HepG2 (cell line): ENCODE data around the gene PDE4D. TPM values are rescaled to one million over a fixed set of nuclear protein-coding genes. Genes with fewer than 3 reads are reported as not detected.

ENCODE experiments used
- ATAC-seq: fragments of 200-7000 bp; cut with Tn5 transposase; 3 replicates; pipeline ENCODE4 v1.9.1; 2020; ENCODE audit warnings: mild to moderate bottlenecking, moderate library complexity
- BruUV-seq: library from RNA; stranded (reverse); fragments of 400-500 nt; replicated peaks from 2 replicates; lab custom pipeline; 2021; lab: Mats Ljungman, UMichigan
- CTCF ChIA-PET: fragments of 300-600 bp; formaldehyde crosslinking; extraction: SDS; loops from one replicate; lab custom pipeline; 2021; ENCODE audit warnings: low total read pairs, inconsistent platforms, low intra/inter-chr PET ratio; lab: Yijun Ruan, JAX
- POLR2A ChIA-PET: fragments of 350-600 bp; sonication (Branson Sonifier 250); formaldehyde crosslinking; loops from one replicate; lab custom pipeline; 2020; ENCODE audit warnings: antibody characterized with exemption, inconsistent platforms; lab: Yijun Ruan, JAX
- DNase-seq: peaks from one replicate; pipeline ENCODE4 v3.0.0-alpha.2; 2015; ENCODE audit warnings: low spot score
- FAIRE-seq: peaks from 3 replicates; lab custom pipeline; 2011; peaks lifted over from hg19 to GRCh38; lab: Jason Lieb, UNC
- H2AFZ ChIP-seq: one replicate; pipeline ENCODE4 v1.6.1; 2011; ENCODE audit warnings: low read length, inconsistent platforms
- H3K27ac ChIP-seq: fragments of 300-600 bp; 3 replicates; pipeline ENCODE4 v1.8.0; 2011; ENCODE audit warnings: mixed run types, mild to moderate bottlenecking, mixed read lengths, low read length, inconsistent platforms; ENCODE audit not compliant: insufficient read depth; ENCODE audit errors: extremely low read length
- H3K27me3 ChIP-seq, 2 experiments: fragments of 200-600 bp in 1 of 2; 2 replicates in 1 of 2; 3 replicates in 1 of 2; pipeline versions ENCODE4 v1.6.0 to v1.8.0; 2011; ENCODE audit warnings: low read length in 2 of 2, mild to moderate bottlenecking in 2 of 2, moderate library complexity in 2 of 2, inconsistent platforms in 1 of 2; ENCODE audit not compliant: insufficient read depth in 2 of 2, control insufficient read depth in 1 of 2
- H3K36me3 ChIP-seq, 2 experiments: fragments of 200-600 bp in 1 of 2; replicated peaks in 1 of 2; 2 replicates in 1 of 2; 3 replicates in 1 of 2; pipeline versions ENCODE4 v1.5.1 to v1.8.0; 2011; ENCODE audit warnings: low read length in 2 of 2, inconsistent platforms in 1 of 2; ENCODE audit not compliant: insufficient read depth in 2 of 2, control insufficient read depth in 1 of 2
- H3K4me1 ChIP-seq: 2 replicates; pipeline ENCODE4 v1.5.1; 2012; ENCODE audit warnings: low read length, inconsistent platforms; ENCODE audit not compliant: insufficient read depth
- H3K4me2 ChIP-seq: 2 replicates; pipeline ENCODE4 v1.6.0; 2011; ENCODE audit warnings: low read depth, low read length, inconsistent platforms
- H3K4me3 ChIP-seq, 3 experiments: fragments of 200-600 bp in 1 of 3; sonication (generic), shearing (Covaris generic) in 1 of 3; replicated peaks in 1 of 3; 2 replicates each; pipeline ENCODE4 v1.5.1; 2011 to 2016; ENCODE audit warnings: low read length in 3 of 3, inconsistent platforms in 2 of 3, low read depth in 2 of 3, mild to moderate bottlenecking in 2 of 3, control low read depth in 1 of 3, mixed read lengths in 1 of 3; ENCODE audit not compliant: insufficient read depth in 1 of 3
- H3K79me2 ChIP-seq: one replicate; pipeline ENCODE4 v1.6.1; 2011; ENCODE audit warnings: low read length, inconsistent platforms; ENCODE audit not compliant: insufficient read depth
- H3K9ac ChIP-seq: 2 replicates; pipeline ENCODE4 v1.6.0; 2011; ENCODE audit warnings: mild to moderate bottlenecking, low read depth, low read length, inconsistent platforms; ENCODE audit not compliant: insufficient read depth
- H3K9me3 ChIP-seq: 2 replicates; pipeline ENCODE4 v1.5.1; 2012; ENCODE audit warnings: mild to moderate bottlenecking, low read length
- H4K20me1 ChIP-seq: 2 replicates; pipeline ENCODE4 v1.6.0; 2011; ENCODE audit warnings: inconsistent platforms, mild to moderate bottlenecking, low read length, moderate library complexity; ENCODE audit not compliant: insufficient read depth
- DPF2 ChIP-seq: sonication (generic); formaldehyde crosslinking; IDR thresholded peaks from 2 replicates; pipeline ENCODE4 v1.4.0; 2020; ENCODE audit warnings: mild to moderate bottlenecking, low read depth, missing genetic modification reagents, borderline replicate concordance
- HDAC2 ChIP-seq: sonication (generic); formaldehyde crosslinking; IDR thresholded peaks from 2 replicates; pipeline ENCODE4 v1.4.0; 2020; ENCODE audit warnings: missing genetic modification reagents
- NR2F6 ChIP-seq, 2 experiments: IDR thresholded peaks; 2 replicates each; pipeline ENCODE4 v1.6.1; 2016; ENCODE audit warnings: antibody characterized with exemption in 1 of 2, mild to moderate bottlenecking in 1 of 2
- TBX3 ChIP-seq: fragments of 450-650 bp; IDR thresholded peaks from 2 replicates; pipeline ENCODE4 v1.6.1; 2017; ENCODE audit warnings: antibody characterized with exemption, mild to moderate bottlenecking, inconsistent platforms, borderline replicate concordance
- ZFP82 ChIP-seq: sonication (generic); formaldehyde crosslinking; IDR thresholded peaks from 2 replicates; pipeline ENCODE4 v1.5.1; 2020; ENCODE audit warnings: mild to moderate bottlenecking, missing genetic modification reagents, borderline replicate concordance
- ZMAT3 ChIP-seq: sonication (generic); formaldehyde crosslinking; conservative IDR thresholded peaks from 2 replicates; pipeline ENCODE4 v1.7.0; 2021; ENCODE audit warnings: missing genetic modification reagents
- ZNF563 ChIP-seq: sonication (generic); formaldehyde crosslinking; IDR thresholded peaks from 2 replicates; pipeline ENCODE4 v1.8.0; 2022; ENCODE audit warnings: mild to moderate bottlenecking, moderate library complexity, missing genetic modification reagents
- WGBS: methylation state at CpG from one replicate; pipeline ENCODE4 v1.1.6; 2017; ENCODE audit warnings: low lambda C conversion rate; 5-methylcytosine and 5-hydroxymethylcytosine counted together
- in situ Hi-C: cut with HindIII; loops from 2 replicates; pipeline ENCODE4 v1.10.0; 2017; ENCODE audit warnings: low pct_unique_long_range_greater_than_20kb; ENCODE audit not compliant: extremely low pct_ligation_motif_present
- intact Hi-C: fragments of 100-400 bp; cut with micrococcal nuclease; formaldehyde crosslinking; loops from one replicate; pipeline ENCODE4 v1.10.0; 2022; ENCODE audit not compliant: unreplicated experiment
- polyA plus RNA-seq, 8 experiments: library from polyadenylated mRNA; depleted of rRNA in 3 of 8; stranded (reverse) in 7 of 8; unstranded in 1 of 8; fragments of >200 nt; fragmentation: Illumina TruSeq in 4 of 8; extraction: Trizol in 4 of 8; gene quantifications; 2 replicates each; pipeline versions ENCODE4 v1.2.1 to v1.2.3, GENCODE V29; 2011 to 2016; ENCODE audit warnings: low read depth in 4 of 8, missing spikeins in 1 of 8, mixed read lengths in 1 of 8; ENCODE audit not compliant: insufficient read depth in 1 of 8
- total RNA-seq, 5 experiments: library from RNA; depleted of rRNA; stranded (reverse); fragments of >200 nt; fragmentation: Illumina TruSeq; extraction: Trizol; gene quantifications; 2 replicates each; pipeline ENCODE4 v1.2.3, GENCODE V29; 2016; ENCODE audit warnings: low read depth in 1 of 5
- TF ChIP-seq, protein P1 (sequence below): IDR thresholded peaks from 2 replicates; pipeline ENCODE4 v1.6.1; 2016; ENCODE audit warnings: low read depth, missing genetic modification reagents, missing compliant biosample characterization
- TF ChIP-seq, protein P2 (sequence below): IDR thresholded peaks from 2 replicates; pipeline ENCODE4 v1.6.1; 2018; ENCODE audit warnings: missing genetic modification reagents
- TF ChIP-seq, protein P3 (sequence below): IDR thresholded peaks from 2 replicates; pipeline ENCODE4 v1.6.1; 2012; ENCODE audit warnings: low read depth, low read length, improper control_type of control experiment

The PDE4D gene
- total and polyA plus RNA-seq, 2 of the 13 experiments (the other 11 are each of a cell fraction or from before 2014, with no cell fraction given): 7.0 to 12.2 TPM

DNA sequence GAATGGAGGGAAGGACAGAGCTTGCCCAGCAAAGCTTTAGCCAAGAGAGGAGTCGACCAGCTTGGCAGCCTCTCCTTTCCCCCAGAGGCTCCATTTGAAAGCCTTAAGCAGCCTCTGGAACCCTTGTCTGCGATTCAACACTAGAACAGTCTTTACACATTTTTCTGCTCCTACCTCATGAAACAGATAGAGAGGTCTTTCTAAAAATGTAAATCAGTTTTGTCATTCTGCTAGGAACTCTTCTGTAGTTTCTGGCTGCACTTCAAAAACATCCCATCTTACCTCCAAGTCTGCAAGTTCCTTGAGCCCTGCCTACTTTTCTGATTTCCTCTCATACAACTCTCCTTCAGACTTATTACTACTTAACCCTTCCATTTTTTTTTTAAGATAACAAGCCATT, 70.1 kb downstream of the PDE4D start:
- FAIRE-seq: no peak
- TF ChIP-seq ZFP82 (CRISPR knock-in tag) (no peak), ZNF563 (no peak), DPF2 (CRISPR knock-in tag) (no peak), ZMAT3 (no peak), NR2F6 (IDR thresholded peaks at IDR 0.05) (no peak), NR2F6 (CRISPR knock-in tag; IDR thresholded peaks at IDR 0.05) (no peak), TBX3 (no peak), HDAC2 (no peak)
- TF ChIP-seq, protein P1, sequence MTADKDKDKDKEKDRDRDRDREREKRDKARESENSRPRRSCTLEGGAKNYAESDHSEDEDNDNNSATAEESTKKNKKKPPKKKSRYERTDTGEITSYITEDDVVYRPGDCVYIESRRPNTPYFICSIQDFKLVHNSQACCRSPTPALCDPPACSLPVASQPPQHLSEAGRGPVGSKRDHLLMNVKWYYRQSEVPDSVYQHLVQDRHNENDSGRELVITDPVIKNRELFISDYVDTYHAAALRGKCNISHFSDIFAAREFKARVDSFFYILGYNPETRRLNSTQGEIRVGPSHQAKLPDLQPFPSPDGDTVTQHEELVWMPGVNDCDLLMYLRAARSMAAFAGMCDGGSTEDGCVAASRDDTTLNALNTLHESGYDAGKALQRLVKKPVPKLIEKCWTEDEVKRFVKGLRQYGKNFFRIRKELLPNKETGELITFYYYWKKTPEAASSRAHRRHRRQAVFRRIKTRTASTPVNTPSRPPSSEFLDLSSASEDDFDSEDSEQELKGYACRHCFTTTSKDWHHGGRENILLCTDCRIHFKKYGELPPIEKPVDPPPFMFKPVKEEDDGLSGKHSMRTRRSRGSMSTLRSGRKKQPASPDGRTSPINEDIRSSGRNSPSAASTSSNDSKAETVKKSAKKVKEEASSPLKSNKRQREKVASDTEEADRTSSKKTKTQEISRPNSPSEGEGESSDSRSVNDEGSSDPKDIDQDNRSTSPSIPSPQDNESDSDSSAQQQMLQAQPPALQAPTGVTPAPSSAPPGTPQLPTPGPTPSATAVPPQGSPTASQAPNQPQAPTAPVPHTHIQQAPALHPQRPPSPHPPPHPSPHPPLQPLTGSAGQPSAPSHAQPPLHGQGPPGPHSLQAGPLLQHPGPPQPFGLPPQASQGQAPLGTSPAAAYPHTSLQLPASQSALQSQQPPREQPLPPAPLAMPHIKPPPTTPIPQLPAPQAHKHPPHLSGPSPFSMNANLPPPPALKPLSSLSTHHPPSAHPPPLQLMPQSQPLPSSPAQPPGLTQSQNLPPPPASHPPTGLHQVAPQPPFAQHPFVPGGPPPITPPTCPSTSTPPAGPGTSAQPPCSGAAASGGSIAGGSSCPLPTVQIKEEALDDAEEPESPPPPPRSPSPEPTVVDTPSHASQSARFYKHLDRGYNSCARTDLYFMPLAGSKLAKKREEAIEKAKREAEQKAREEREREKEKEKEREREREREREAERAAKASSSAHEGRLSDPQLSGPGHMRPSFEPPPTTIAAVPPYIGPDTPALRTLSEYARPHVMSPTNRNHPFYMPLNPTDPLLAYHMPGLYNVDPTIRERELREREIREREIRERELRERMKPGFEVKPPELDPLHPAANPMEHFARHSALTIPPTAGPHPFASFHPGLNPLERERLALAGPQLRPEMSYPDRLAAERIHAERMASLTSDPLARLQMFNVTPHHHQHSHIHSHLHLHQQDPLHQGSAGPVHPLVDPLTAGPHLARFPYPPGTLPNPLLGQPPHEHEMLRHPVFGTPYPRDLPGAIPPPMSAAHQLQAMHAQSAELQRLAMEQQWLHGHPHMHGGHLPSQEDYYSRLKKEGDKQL (CRISPR knock-in tag): no peak
- TF ChIP-seq, protein P2, sequence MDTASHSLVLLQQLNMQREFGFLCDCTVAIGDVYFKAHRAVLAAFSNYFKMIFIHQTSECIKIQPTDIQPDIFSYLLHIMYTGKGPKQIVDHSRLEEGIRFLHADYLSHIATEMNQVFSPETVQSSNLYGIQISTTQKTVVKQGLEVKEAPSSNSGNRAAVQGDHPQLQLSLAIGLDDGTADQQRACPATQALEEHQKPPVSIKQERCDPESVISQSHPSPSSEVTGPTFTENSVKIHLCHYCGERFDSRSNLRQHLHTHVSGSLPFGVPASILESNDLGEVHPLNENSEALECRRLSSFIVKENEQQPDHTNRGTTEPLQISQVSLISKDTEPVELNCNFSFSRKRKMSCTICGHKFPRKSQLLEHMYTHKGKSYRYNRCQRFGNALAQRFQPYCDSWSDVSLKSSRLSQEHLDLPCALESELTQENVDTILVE (CRISPR knock-in tag): no peak
- TF ChIP-seq, protein P3, sequence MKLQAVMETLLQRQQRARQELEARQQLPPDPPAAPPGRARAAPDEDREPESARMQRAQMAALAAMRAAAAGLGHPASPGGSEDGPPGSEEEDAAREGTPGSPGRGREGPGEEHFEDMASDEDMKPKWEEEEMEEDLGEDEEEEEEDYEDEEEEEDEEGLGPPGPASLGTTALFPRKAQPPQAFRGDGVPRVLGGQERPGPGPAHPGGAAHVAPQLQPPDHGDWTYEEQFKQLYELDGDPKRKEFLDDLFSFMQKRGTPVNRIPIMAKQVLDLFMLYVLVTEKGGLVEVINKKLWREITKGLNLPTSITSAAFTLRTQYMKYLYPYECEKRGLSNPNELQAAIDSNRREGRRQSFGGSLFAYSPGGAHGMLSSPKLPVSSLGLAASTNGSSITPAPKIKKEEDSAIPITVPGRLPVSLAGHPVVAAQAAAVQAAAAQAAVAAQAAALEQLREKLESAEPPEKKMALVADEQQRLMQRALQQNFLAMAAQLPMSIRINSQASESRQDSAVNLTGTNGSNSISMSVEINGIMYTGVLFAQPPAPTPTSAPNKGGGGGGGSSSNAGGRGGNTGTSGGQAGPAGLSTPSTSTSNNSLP: no peak
- TF ChIP-seq, all 625 proteins: peak for 0
- BruUV-seq: no TSS peak
- Histone ChIP-seq H3K4me2 (no peak overlapping the region), H3K36me3 (no peaks in the 10 kb centered on the region), H3K4me3 (no peak overlapping the region), H3K27ac (no peak overlapping the region), H3K27me3 (no peaks in the 10 kb centered on the region), H2AFZ (no peak overlapping the region), H3K79me2 (no peaks in the 10 kb centered on the region), H3K9me3 (no peaks in the 10 kb centered on the region), H3K9ac (no peak overlapping the region), H3K4me1 (no peaks in the 10 kb centered on the region), H4K20me1 (no peaks in the 10 kb centered on the region)
- WGBS: 45% methylated on average over 2 of the region's 2 CpGs
- CTCF ChIA-PET: no interaction called here
- intact Hi-C loops (loop anchor here (5.0 kb wide), 1 partner anchor 744 kb away; no protein-coding TSS in a partner anchor), in situ Hi-C loops (no loop called here)
- POLR2A ChIA-PET: no interaction called here
- DNase-seq: no peak
- ATAC-seq: no peak
